Caco-2 (cell line): Measurements from ENCODE around the gene C1QTNF12. TPM values are rescaled to one million over a fixed set of nuclear protein-coding genes. Genes with fewer than 3 reads are reported as not detected.

Source experiments
- BruUV-seq: library from RNA; stranded (reverse); fragments of 400-500 nt; replicated peaks from 2 replicates; lab custom pipeline; 2021; lab: Mats Ljungman, UMichigan
- CTCF ChIA-PET: fragments of 300-600 bp; sonication (Branson Sonifier 250); formaldehyde crosslinking; loops from one replicate; lab custom pipeline; 2022; ENCODE audit warnings: antibody characterized with exemption; lab: Charles Lee
- POLR2A ChIA-PET: fragments of 300-600 bp; sonication (Branson Sonifier 250); formaldehyde crosslinking; loops from one replicate; lab custom pipeline; 2022; ENCODE audit warnings: antibody characterized with exemption; lab: Charles Lee
- DNase-seq, 2 experiments: peaks; one replicate each; pipeline versions ENCODE4 v3.0.0 to v3.0.0-alpha.2; 2020 to 2022
- H3K27me3 ChIP-seq: replicated peaks from 2 replicates; pipeline ENCODE4 v1.6.0; 2011; ENCODE audit warnings: low read length; ENCODE audit not compliant: control insufficient read depth, insufficient read depth
- H3K36me3 ChIP-seq: 2 replicates; pipeline ENCODE4 v1.5.1; 2011; ENCODE audit warnings: low read length; ENCODE audit not compliant: control insufficient read depth, insufficient read depth
- H3K4me1 ChIP-seq: fragments of 250-450 bp; sonication (Bioruptor Pico); 2 replicates; pipeline ENCODE4 v1.5.1; 2020; ENCODE audit warnings: mild to moderate bottlenecking
- H3K4me3 ChIP-seq: 2 replicates; pipeline ENCODE4 v1.5.1; 2011; ENCODE audit warnings: low read depth, mild to moderate bottlenecking, control low read depth, low read length
- H3K9me3 ChIP-seq: fragments of 250-450 bp; sonication (Bioruptor Pico); 2 replicates; pipeline ENCODE4 v1.5.1; 2020; ENCODE audit warnings: mild to moderate bottlenecking, moderate library complexity
- H3K27ac Mint-ChIP-seq: one replicate; pipeline ENCODE4 v1.8.0; 2022; ENCODE audit warnings: mixed read lengths; ENCODE audit not compliant: unreplicated experiment
- H3K27me3 Mint-ChIP-seq: one replicate; pipeline ENCODE4 v1.8.0; 2022; ENCODE audit warnings: mixed read lengths; ENCODE audit not compliant: insufficient read depth, unreplicated experiment
- H3K36me3 Mint-ChIP-seq: one replicate; pipeline ENCODE4 v1.8.0; 2022; ENCODE audit warnings: mild to moderate bottlenecking, mixed read lengths; ENCODE audit not compliant: insufficient read depth, unreplicated experiment
- H3K4me1 Mint-ChIP-seq: one replicate; pipeline ENCODE4 v1.8.0; 2022; ENCODE audit warnings: low read depth, mixed read lengths; ENCODE audit not compliant: unreplicated experiment
- H3K4me3 Mint-ChIP-seq: one replicate; pipeline ENCODE4 v1.8.0; 2022; ENCODE audit warnings: mild to moderate bottlenecking, moderate library complexity, mixed read lengths; ENCODE audit not compliant: unreplicated experiment
- H3K9me3 Mint-ChIP-seq: one replicate; pipeline ENCODE4 v1.8.0; 2022; ENCODE audit warnings: mixed read lengths; ENCODE audit not compliant: unreplicated experiment
- CTCF ChIP-seq, 2 experiments: fragments of 200-600 bp in 1 of 2; IDR thresholded peaks; 1 replicate in 1 of 2; 2 replicates in 1 of 2; pipeline versions ENCODE4 v1.5.1 to v1.8.0; 2011 to 2022; ENCODE audit warnings: antibody characterized with exemption in 1 of 2, control low read depth in 1 of 2, inconsistent platforms in 1 of 2, low read depth in 1 of 2, low read length in 1 of 2, mild to moderate bottlenecking in 1 of 2, moderate library complexity in 1 of 2; ENCODE audit not compliant: insufficient read depth in 1 of 2, severe bottlenecking in 1 of 2, unreplicated experiment in 1 of 2
- intact Hi-C: fragments of 100-400 bp; cut with micrococcal nuclease; formaldehyde crosslinking; loops from one replicate; pipeline ENCODE4 v1.10.0; 2022; ENCODE audit not compliant: unreplicated experiment
- total RNA-seq: library from RNA; stranded (reverse); gene quantifications from 2 replicates; pipeline ENCODE4 v1.2.3, GENCODE V29; 2022

The C1QTNF12 gene
- total RNA-seq, 1 experiment from 2014 or later: 3.7 TPM

GRCh38 chr1:1273512-1274298 is 27.2 kb upstream of the C1QTNF12 start, which contains the start of gene UBE2J2:
Gene UBE2J2 (minus strand): TSS chr1:1273854. CDS start chr1:1267992, 5,862 bp downstream.
- CTCF ChIA-PET: interaction anchor here (0.6 to 0.7 kb wide), 7 partner anchors 23 to 595 kb away, joined by 3 to 7 read pairs (median 5); no protein-coding TSS in a partner anchor
- Mint-ChIP-seq H3K36me3 (peaks cover 27% of the 10 kb centered on the region), H3K27ac (peak within 1 kb of the TSS; percentile 35), H3K27me3 (no peaks in the 10 kb centered on the region), H3K9me3 (no peaks in the 10 kb centered on the region), H3K4me1 (no peaks in the 10 kb centered on the region), H3K4me3 (peak within 1 kb of the TSS; percentile 75)
- no TSS peak for BruUV-seq
- 0 out of 2 replicates have a peak, but pooled peaks cover 6% of the 10 kb centered on the region for H3K4me1 ChIP-seq
- POLR2A ChIA-PET: interaction anchor here (0.5 to 0.7 kb wide), 11 partner anchors 12 to 307 kb away, joined by 3 to 6 read pairs (median 4); partner anchors contain the start of gene PLEKHN1
- H3K36me3 ChIP-seq: no peaks in the 10 kb centered on the region
- no peaks in the 10 kb centered on the region for H3K27me3 ChIP-seq
- H3K4me3 ChIP-seq: peak within 1 kb of the TSS; percentile 95
- TF ChIP-seq CTCF (IDR thresholded peaks at IDR 0.05; ENCODE audit: insufficient read depth in 1 of 2, low read depth in 1 of 2, low read length in 1 of 2, severe bottlenecking in 1 of 2, unreplicated experiment in 1 of 2): no peak
- H3K9me3 ChIP-seq: no peaks in the 10 kb centered on the region
- DNase-seq: peak; percentile 91
- intact Hi-C loops: no loop called here

GRCh38 chr1:1273209-1273511 is 26.6 kb upstream of the C1QTNF12 start:
- H3K36me3 ChIP-seq: no peaks in the 10 kb centered on the region
- BruUV-seq: no TSS peak
- no peaks in the 10 kb centered on the region for H3K9me3 Mint-ChIP-seq
- intact Hi-C loops: no loop called here
- peak overlapping the region; percentile 95 for H3K4me3 ChIP-seq
- CTCF ChIA-PET: interaction anchor here (0.6 to 0.7 kb wide), 6 partner anchors 23 to 596 kb away, joined by 4 to 7 read pairs (median 5); no protein-coding TSS in a partner anchor
- DNase-seq: no peak
- no peaks in the 10 kb centered on the region for H3K9me3 ChIP-seq
- H3K27me3 Mint-ChIP-seq: no peaks in the 10 kb centered on the region
- H3K36me3 Mint-ChIP-seq: peaks cover 30% of the 10 kb centered on the region
- TF ChIP-seq CTCF (IDR thresholded peaks at IDR 0.05; ENCODE audit: insufficient read depth in 1 of 2, low read depth in 1 of 2, low read length in 1 of 2, severe bottlenecking in 1 of 2, unreplicated experiment in 1 of 2): no peak
- H3K4me1 ChIP-seq: 0 out of 2 replicates have a peak, but pooled peaks cover 6% of the 10 kb centered on the region
- POLR2A ChIA-PET: interaction anchor here (0.5 to 0.7 kb wide), 7 partner anchors 11 to 307 kb away, joined by 3 to 6 read pairs (median 5); partner anchors contain the start of gene PLEKHN1
- H3K4me3 Mint-ChIP-seq: peak overlapping the region; percentile 75
- no peaks in the 10 kb centered on the region for H3K4me1 Mint-ChIP-seq
- peak overlapping the region; percentile 35 for H3K27ac Mint-ChIP-seq
- H3K27me3 ChIP-seq: no peaks in the 10 kb centered on the region

GRCh38 chr1:1272341-1273208 is 26.1 kb upstream of the C1QTNF12 start:
- Histone ChIP-seq H3K36me3 (no peaks in the 10 kb centered on the region), H3K4me3 (peak overlapping the region; percentile 95), H3K27me3 (no peaks in the 10 kb centered on the region), H3K4me1 (0 out of 2 replicates have a peak, but pooled peaks cover 6% of the 10 kb centered on the region), H3K9me3 (no peaks in the 10 kb centered on the region)
- BruUV-seq: no TSS peak
- DNase-seq: no peak
- no peak for TF ChIP-seq CTCF (IDR thresholded peaks at IDR 0.05; ENCODE audit: insufficient read depth in 1 of 2, low read depth in 1 of 2, low read length in 1 of 2, severe bottlenecking in 1 of 2, unreplicated experiment in 1 of 2)
- no peaks in the 10 kb centered on the region for H3K4me1 Mint-ChIP-seq
- no peaks in the 10 kb centered on the region for H3K27me3 Mint-ChIP-seq
- H3K27ac Mint-ChIP-seq: peak overlapping the region; percentile 35
- H3K4me3 Mint-ChIP-seq: peak overlapping the region; percentile 75
- ChIA-PET POLR2A (no interaction called here), CTCF (no interaction called here)
- no peaks in the 10 kb centered on the region for H3K9me3 Mint-ChIP-seq
- H3K36me3 Mint-ChIP-seq: peaks cover 35% of the 10 kb centered on the region
- intact Hi-C loops: no loop called here
